IMR-90 (cell line): ENCODE measurements around the gene PIMREG. TPM values are rescaled to one million over a fixed set of nuclear protein-coding genes. Genes with fewer than 3 reads are reported as not detected.

Source experiments
- ATAC-seq: fragments of 200-7000 bp; cut with Tn5 transposase; 2 replicates; pipeline ENCODE4 v1.9.1; 2020; ENCODE audit warnings: low read depth, mild to moderate bottlenecking, moderate library complexity
- BruUV-seq: library from RNA; stranded (reverse); fragments of 400-500 nt; replicated peaks from 2 replicates; lab custom pipeline; 2021; lab: Mats Ljungman, UMichigan
- CTCF ChIA-PET: fragments of 300-600 bp; formaldehyde crosslinking; extraction: SDS; loops from one replicate; lab custom pipeline; 2021; ENCODE audit warnings: antibody characterized with exemption; lab: Yijun Ruan, JAX
- POLR2A ChIA-PET: fragments of 300-600 bp; sonication (Branson Sonifier 250); formaldehyde crosslinking; loops from one replicate; lab custom pipeline; 2022; ENCODE audit warnings: antibody characterized with exemption; ENCODE audit not compliant: unreplicated experiment; lab: Charles Lee
- DNase-seq: peaks from one replicate; pipeline ENCODE4 v3.0.0; 2013
- H2AFZ ChIP-seq: replicated peaks from 2 replicates; pipeline ENCODE3; 2013; ENCODE audit warnings: low read length, mild to moderate bottlenecking; ENCODE audit not compliant: poor library complexity
- H2AK5ac ChIP-seq: 2 replicates; pipeline ENCODE4 v1.6.1; 2013; ENCODE audit warnings: low read depth, low read length, inconsistent platforms
- H2AK9ac ChIP-seq: replicated peaks from 2 replicates; pipeline ENCODE3; 2013; ENCODE audit warnings: mild to moderate bottlenecking, low read depth, low read length, moderate library complexity; ENCODE audit not compliant: poor library complexity
- H2BK120ac ChIP-seq: 2 replicates; pipeline ENCODE4 v1.6.1; 2013; ENCODE audit warnings: low read depth, low read length, inconsistent platforms
- H2BK15ac ChIP-seq: 3 replicates; pipeline ENCODE4 v1.6.1; 2013; ENCODE audit warnings: low read depth, low read length, inconsistent platforms
- H2BK20ac ChIP-seq: 2 replicates; pipeline ENCODE4 v1.6.1; 2013; ENCODE audit warnings: low read depth, mild to moderate bottlenecking, inconsistent platforms, low read length, moderate library complexity
- H2BK5ac ChIP-seq: 2 replicates; pipeline ENCODE4 v1.6.1; 2013; ENCODE audit warnings: mild to moderate bottlenecking, low read depth, low read length, inconsistent platforms; ENCODE audit not compliant: poor library complexity, severe bottlenecking
- H3K14ac ChIP-seq: replicated peaks from 2 replicates; pipeline ENCODE4 v1.6.1; 2013; ENCODE audit warnings: low read depth, low read length, inconsistent platforms
- H3K18ac ChIP-seq: 2 replicates; pipeline ENCODE4 v1.6.1; 2013; ENCODE audit warnings: low read depth, low read length, control low read depth
- H3K23ac ChIP-seq: 2 replicates; pipeline ENCODE4 v1.6.1; 2013; ENCODE audit warnings: low read depth, low read length, inconsistent platforms
- H3K27ac ChIP-seq: 2 replicates; pipeline ENCODE4 v1.5.1; 2013; ENCODE audit warnings: mild to moderate bottlenecking, control low read depth, low read length; ENCODE audit not compliant: insufficient read depth
- H3K27me3 ChIP-seq: 2 replicates; pipeline ENCODE4 v1.6.1; 2013; ENCODE audit warnings: low read length; ENCODE audit not compliant: control insufficient read depth, insufficient read depth
- H3K36me3 ChIP-seq: 2 replicates; pipeline ENCODE4 v1.6.1; 2013; ENCODE audit warnings: low read length, mixed read lengths; ENCODE audit not compliant: control insufficient read depth, insufficient read depth
- H3K4ac ChIP-seq: 2 replicates; pipeline ENCODE4 v1.6.1; 2013; ENCODE audit warnings: low read depth, low read length, inconsistent platforms
- H3K4me1 ChIP-seq: 2 replicates; pipeline ENCODE4 v1.6.1; 2013; ENCODE audit warnings: low read length, mixed read lengths; ENCODE audit not compliant: control insufficient read depth, insufficient read depth
- H3K4me2 ChIP-seq: 2 replicates; pipeline ENCODE4 v1.6.1; 2013; ENCODE audit warnings: low read depth, mild to moderate bottlenecking, control low read depth, low read length, moderate library complexity
- H3K4me3 ChIP-seq: 2 replicates; pipeline ENCODE4 v1.5.1; 2013; ENCODE audit warnings: low read depth, mild to moderate bottlenecking, control low read depth, low read length, moderate library complexity; ENCODE audit not compliant: insufficient read depth
- H3K56ac ChIP-seq: 2 replicates; pipeline ENCODE4 v1.6.1; 2013; ENCODE audit warnings: low read length, inconsistent platforms; ENCODE audit not compliant: insufficient read depth; ENCODE audit errors: extremely low read depth
- H3K79me1 ChIP-seq, 2 experiments: 2 replicates each; pipeline ENCODE4 v1.6.1; 2013; ENCODE audit warnings: low read length in 2 of 2, inconsistent platforms in 1 of 2, low read depth in 1 of 2
- H3K9ac ChIP-seq: 2 replicates; pipeline ENCODE4 v1.6.1; 2013; ENCODE audit warnings: low read depth, low read length, control low read depth
- H3K9me1 ChIP-seq: 2 replicates; pipeline ENCODE4 v1.6.1; 2013; ENCODE audit warnings: low read length, inconsistent platforms; ENCODE audit not compliant: insufficient read depth
- H3K9me3 ChIP-seq: 2 replicates; pipeline ENCODE4 v1.6.1; 2013; ENCODE audit warnings: low read length; ENCODE audit not compliant: control insufficient read depth, insufficient read depth
- H4K20me1 ChIP-seq: 2 replicates; pipeline ENCODE4 v1.6.1; 2013; ENCODE audit warnings: low read length, inconsistent platforms; ENCODE audit not compliant: insufficient read depth
- H4K5ac ChIP-seq: 2 replicates; pipeline ENCODE4 v1.6.1; 2013; ENCODE audit warnings: mild to moderate bottlenecking, low read depth, low read length, control low read depth
- H4K8ac ChIP-seq, 2 experiments: 2 replicates each; pipeline ENCODE4 v1.6.1; 2013; ENCODE audit warnings: low read depth in 2 of 2, low read length in 2 of 2, control low read depth in 1 of 2, inconsistent platforms in 1 of 2
- H4K91ac ChIP-seq: 2 replicates; pipeline ENCODE4 v1.6.1; 2013; ENCODE audit warnings: low read depth, low read length, inconsistent platforms; ENCODE audit not compliant: insufficient read depth
- BHLHE40 ChIP-seq: fragments of 150-350 bp; IDR thresholded peaks from 2 replicates; pipeline ENCODE4 v1.6.1; 2016; ENCODE audit warnings: mild to moderate bottlenecking, low read depth, low read length
- CEBPB ChIP-seq: IDR thresholded peaks from 2 replicates; pipeline ENCODE4 v1.6.1; 2012; ENCODE audit warnings: low read depth, low read length, improper control_type of control experiment
- ELK1 ChIP-seq: fragments of 150-350 bp; IDR thresholded peaks from 2 replicates; pipeline ENCODE4 v1.6.1; 2016; ENCODE audit warnings: low read depth, mild to moderate bottlenecking, low read length, moderate library complexity, borderline replicate concordance
- FOS ChIP-seq: fragments of 150-350 bp; IDR thresholded peaks from 2 replicates; pipeline ENCODE4 v1.6.1; 2016; ENCODE audit warnings: low read depth, low read length
- NFE2L2 ChIP-seq: fragments of 150-350 bp; IDR thresholded peaks from 2 replicates; pipeline ENCODE4 v1.6.1; 2016; ENCODE audit warnings: low read depth, mild to moderate bottlenecking, low read length
- POLR2A ChIP-seq: IDR thresholded peaks from 2 replicates; pipeline ENCODE4 v1.6.1; 2012; ENCODE audit warnings: mild to moderate bottlenecking, low read depth, low read length
- RCOR1 ChIP-seq: IDR thresholded peaks from 2 replicates; pipeline ENCODE4 v1.6.1; 2012; ENCODE audit warnings: mild to moderate bottlenecking, low read length, improper control_type of control experiment; ENCODE audit not compliant: insufficient replicate concordance
- SMC3 ChIP-seq: fragments of 150-350 bp; IDR thresholded peaks from 2 replicates; pipeline ENCODE4 v1.6.1; 2016; ENCODE audit warnings: low read depth, mild to moderate bottlenecking, antibody characterized with exemption, low read length, moderate library complexity
- USF2 ChIP-seq: fragments of 150-350 bp; IDR thresholded peaks from 2 replicates; pipeline ENCODE4 v1.6.1; 2017; ENCODE audit warnings: mild to moderate bottlenecking, antibody characterized with exemption, low read length, low read depth
- WGBS, 2 experiments: methylation state at CpG; one replicate each; pipeline versions ENCODE4 v1.1.5 to v1.1.7; 2013; ENCODE audit warnings: missing lambda C conversion rate in 2 of 2; ENCODE audit not compliant: insufficient read length in 1 of 2; ENCODE audit errors: extremely low coverage in 2 of 2; 5-methylcytosine and 5-hydroxymethylcytosine counted together
- dilution Hi-C: fragments of 300-500 bp; cut with HindIII; formaldehyde crosslinking; loops from one replicate; pipeline ENCODE4 v1.14.3; 2018; ENCODE audit warnings: low sequenced_read_pairs; ENCODE audit not compliant: unreplicated experiment
- in situ Hi-C: fragments of 300-500 bp; cut with MboI; formaldehyde crosslinking; loops from 3 replicates; pipeline ENCODE4 v1.14.3; 2019; ENCODE audit warnings: low sequenced_read_pairs, inconsistent platforms, mixed read lengths
- intact Hi-C: fragments of 100-400 bp; cut with micrococcal nuclease; formaldehyde crosslinking; loops from 2 replicates; pipeline ENCODE4 v1.10.0; 2022
- polyA plus RNA-seq, 3 experiments: library from polyadenylated mRNA; depleted of rRNA; stranded (reverse); fragments of >200 nt; gene quantifications; 2 replicates each; pipeline ENCODE4 v1.2.3, GENCODE V29; 2012; ENCODE audit warnings: low replicate concordance in 1 of 3
- total RNA-seq: library from RNA; depleted of rRNA; stranded (reverse); fragments of >200 nt; gene quantifications from 2 replicates; pipeline ENCODE4 v1.2.3, GENCODE V29; 2012

The PIMREG gene
- total and polyA plus RNA-seq, 2 of the 4 experiments (the other 2 are of a cell fraction): 21.5 to 25.9 TPM

- Histone ChIP-seq H3K36me3 (no peaks in the 10 kb centered on the region), H3K23ac (no peak overlapping the region), H3K4me2 (no peak overlapping the region), H3K4me3 (no peak overlapping the region), H2AK5ac (no peak overlapping the region), H4K8ac (no peak overlapping the region), H3K9me1 (no peaks in the 10 kb centered on the region), H4K91ac (no peak overlapping the region), H2BK20ac (no peak overlapping the region), H2BK5ac (no peak overlapping the region), H3K9me3 (no peaks in the 10 kb centered on the region), H3K14ac (no peak overlapping the region), H2BK15ac (no peak overlapping the region), H2BK120ac (no peak overlapping the region), H3K18ac (no peak overlapping the region), H3K56ac (no peak overlapping the region), H3K4ac (no peak overlapping the region), H4K20me1 (no peaks in the 10 kb centered on the region), H3K79me1 (no peaks in the 10 kb centered on the region), H2AFZ (no peak overlapping the region), H3K4me1 (peaks cover 3% of the 10 kb centered on the region; the same call in 1 of the 2 replicates), H3K27ac (no peak overlapping the region), H2AK9ac (no peak overlapping the region), H3K9ac (no peak overlapping the region), H3K27me3 (peaks cover 16% of the 10 kb centered on the region), H4K5ac (no peak overlapping the region)
- no peak for TF ChIP-seq FOS
- no peak for TF ChIP-seq NFE2L2
- no peak for TF ChIP-seq RCOR1
- TF ChIP-seq USF2: no peak
- no peak for TF ChIP-seq POLR2A
- no peak for TF ChIP-seq CEBPB
- no peak for TF ChIP-seq ELK1
- TF ChIP-seq SMC3: no peak
- no peak for TF ChIP-seq BHLHE40
- POLR2A ChIA-PET: no interaction called here
- CTCF ChIA-PET: no interaction called here
- WGBS, 2 experiments: 60% methylated on average over 1 of the region's 9 CpGs; no CpG with 5 or more reads in 1 of the 2 experiments
- DNase-seq: no peak
- intact Hi-C loops (no loop called here), dilution Hi-C loops (no loop called here), in situ Hi-C loops (no loop called here)
- BruUV-seq: no TSS peak
- no peak for ATAC-seq
Observed at GRCh38 chr17:6480303-6480675, 36.0 kb downstream of the PIMREG start.
